Measurements from ENCODE around the gene AOC1. TPM values are rescaled to one million over a fixed set of nuclear protein-coding genes. Genes with fewer than 3 reads are reported as not detected.

Gene AOC1
- polyA plus RNA-seq, 1 donor from 2014 or later = not detected

DNA sequence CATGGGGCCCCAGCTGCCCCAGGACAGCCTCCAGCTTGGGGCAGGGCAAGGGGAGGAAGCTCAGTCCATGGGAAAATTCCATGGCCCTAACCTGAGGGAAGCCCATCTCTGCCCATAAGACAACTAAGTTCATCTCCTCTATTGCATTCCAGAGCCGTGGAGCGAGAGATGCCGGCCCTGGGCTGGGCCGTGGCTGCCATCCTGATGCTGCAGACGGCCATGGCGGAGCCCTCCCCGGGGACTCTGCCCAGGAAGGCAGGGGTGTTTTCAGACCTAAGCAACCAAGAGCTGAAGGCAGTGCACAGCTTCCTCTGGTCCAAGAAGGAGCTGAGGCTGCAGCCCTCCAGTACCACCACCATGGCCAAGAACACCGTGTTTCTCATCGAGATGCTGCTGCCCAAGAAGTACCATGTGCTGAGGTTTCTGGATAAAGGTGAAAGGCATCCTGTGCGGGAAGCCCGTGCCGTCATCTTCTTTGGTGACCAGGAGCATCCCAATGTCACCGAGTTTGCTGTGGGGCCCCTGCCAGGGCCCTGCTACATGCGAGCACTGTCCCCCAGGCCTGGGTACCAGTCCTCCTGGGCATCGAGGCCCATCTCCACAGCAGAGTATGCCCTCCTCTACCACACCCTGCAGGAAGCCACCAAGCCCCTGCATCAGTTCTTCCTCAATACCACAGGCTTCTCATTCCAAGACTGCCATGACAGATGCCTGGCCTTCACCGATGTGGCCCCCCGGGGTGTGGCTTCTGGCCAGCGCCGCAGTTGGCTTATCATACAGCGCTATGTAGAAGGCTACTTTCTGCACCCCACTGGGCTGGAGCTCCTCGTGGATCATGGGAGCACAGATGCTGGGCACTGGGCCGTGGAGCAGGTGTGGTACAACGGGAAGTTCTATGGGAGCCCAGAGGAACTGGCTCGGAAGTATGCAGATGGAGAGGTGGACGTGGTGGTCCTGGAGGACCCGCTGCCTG, 4.3 kb downstream of the AOC1 start:
- no peaks in the 10 kb centered on the region for H3K36me3 ChIP-seq (ENCODE audit: insufficient read depth, low read length)
- no peak overlapping the region for H2AFZ ChIP-seq (ENCODE audit: low read depth, low read length)
- H3F3A ChIP-seq (ENCODE audit: insufficient read depth, low read length, poor library complexity, severe bottlenecking) = no peaks in the 10 kb centered on the region
- no peaks in the 10 kb centered on the region for H4K20me1 ChIP-seq (ENCODE audit: insufficient read depth)
- H3K9me2 ChIP-seq (ENCODE audit: insufficient read depth, low read length) = no peaks in the 10 kb centered on the region
- H3K4me2 ChIP-seq (ENCODE audit: low read length) = no peak overlapping the region
- H3K79me2 ChIP-seq (replicated peaks; ENCODE audit: insufficient read depth, low read length) = no peaks in the 10 kb centered on the region
- no peak overlapping the region for H3K27ac ChIP-seq (ENCODE audit: low read length)
- H3K9ac ChIP-seq (ENCODE audit: low read length) = no peak overlapping the region
- H3K27me3 ChIP-seq (ENCODE audit: insufficient read depth, low read depth, low read length) = no peaks in the 10 kb centered on the region
- H3K4me3 ChIP-seq (ENCODE audit: low read length) = no peak overlapping the region
- H3K9me3 ChIP-seq (ENCODE audit: low read length) = no peaks in the 10 kb centered on the region
- TF ChIP-seq TAF1 (IDR thresholded peaks at IDR 0.05; ENCODE audit: low read depth) (no peak), EP300 (conservative IDR thresholded peaks at IDR 0.05; ENCODE audit: poor library complexity, severe bottlenecking) (no peak), RAD21 (conservative IDR thresholded peaks at IDR 0.05) (no peak), MXI1 (conservative IDR thresholded peaks at IDR 0.05; ENCODE audit: poor library complexity, severe bottlenecking) (no peak), REST (IDR thresholded peaks at IDR 0.05; ENCODE audit: borderline replicate concordance) (no peak), POLR2AphosphoS5 (IDR thresholded peaks at IDR 0.05) (no peak), EZH2 (IDR thresholded peaks at IDR 0.05; ENCODE audit: borderline replicate concordance, insufficient read depth, low read length, poor library complexity, severe bottlenecking) (no peak), CTCF (IDR thresholded peaks at IDR 0.05; ENCODE audit: poor library complexity, severe bottlenecking) (no peak), SMC3 (conservative IDR thresholded peaks at IDR 0.05; ENCODE audit: poor library complexity) (no peak)

DNA sequence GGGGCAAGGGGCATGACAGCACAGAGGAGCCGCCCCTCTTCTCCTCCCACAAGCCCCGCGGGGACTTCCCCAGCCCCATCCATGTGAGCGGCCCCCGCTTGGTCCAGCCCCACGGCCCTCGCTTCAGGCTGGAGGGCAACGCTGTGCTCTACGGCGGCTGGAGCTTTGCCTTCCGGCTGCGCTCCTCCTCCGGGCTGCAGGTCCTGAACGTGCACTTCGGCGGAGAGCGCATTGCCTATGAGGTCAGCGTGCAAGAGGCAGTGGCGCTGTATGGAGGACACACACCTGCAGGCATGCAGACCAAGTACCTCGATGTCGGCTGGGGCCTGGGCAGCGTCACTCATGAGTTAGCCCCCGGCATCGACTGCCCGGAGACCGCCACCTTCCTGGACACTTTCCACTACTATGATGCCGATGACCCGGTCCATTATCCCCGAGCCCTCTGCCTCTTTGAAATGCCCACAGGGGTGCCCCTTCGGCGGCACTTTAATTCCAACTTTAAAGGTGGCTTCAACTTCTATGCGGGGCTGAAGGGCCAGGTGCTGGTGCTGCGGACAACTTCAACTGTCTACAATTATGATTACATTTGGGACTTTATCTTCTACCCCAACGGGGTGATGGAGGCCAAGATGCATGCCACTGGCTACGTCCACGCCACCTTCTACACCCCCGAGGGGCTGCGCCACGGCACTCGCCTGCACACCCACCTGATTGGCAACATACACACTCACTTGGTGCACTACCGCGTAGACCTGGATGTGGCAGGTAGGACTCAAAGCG, 5.1 kb downstream of the AOC1 start:
- no peak overlapping the region for H3K4me3 ChIP-seq (ENCODE audit: low read length)
- H3K79me2 ChIP-seq (replicated peaks; ENCODE audit: insufficient read depth, low read length) = no peaks in the 10 kb centered on the region
- no peaks in the 10 kb centered on the region for H3K36me3 ChIP-seq (ENCODE audit: insufficient read depth, low read length)
- no peaks in the 10 kb centered on the region for H3K27me3 ChIP-seq (ENCODE audit: insufficient read depth, low read depth, low read length)
- H3F3A ChIP-seq (ENCODE audit: insufficient read depth, low read length, poor library complexity, severe bottlenecking) = no peaks in the 10 kb centered on the region
- H4K20me1 ChIP-seq (ENCODE audit: insufficient read depth) = no peaks in the 10 kb centered on the region
- no peak overlapping the region for H3K9ac ChIP-seq (ENCODE audit: low read length)
- H3K9me2 ChIP-seq (ENCODE audit: insufficient read depth, low read length) = no peaks in the 10 kb centered on the region
- H2AFZ ChIP-seq (ENCODE audit: low read depth, low read length) = no peak overlapping the region
- no peak for TF ChIP-seq EP300 (conservative IDR thresholded peaks at IDR 0.05; ENCODE audit: poor library complexity, severe bottlenecking)
- no peak for TF ChIP-seq CTCF (IDR thresholded peaks at IDR 0.05; ENCODE audit: poor library complexity, severe bottlenecking)
- TF ChIP-seq MXI1 (conservative IDR thresholded peaks at IDR 0.05; ENCODE audit: poor library complexity, severe bottlenecking) = no peak
- no peak for TF ChIP-seq POLR2AphosphoS5 (IDR thresholded peaks at IDR 0.05)
- no peak for TF ChIP-seq TAF1 (IDR thresholded peaks at IDR 0.05; ENCODE audit: low read depth)
- no peak for TF ChIP-seq REST (IDR thresholded peaks at IDR 0.05; ENCODE audit: borderline replicate concordance)
- TF ChIP-seq EZH2 (IDR thresholded peaks at IDR 0.05; ENCODE audit: borderline replicate concordance, insufficient read depth, low read length, poor library complexity, severe bottlenecking) = no peak
- TF ChIP-seq SMC3 (conservative IDR thresholded peaks at IDR 0.05; ENCODE audit: poor library complexity) = no peak
- no peak for TF ChIP-seq RAD21 (conservative IDR thresholded peaks at IDR 0.05)
- no peaks in the 10 kb centered on the region for H3K9me3 ChIP-seq (ENCODE audit: low read length)
- H3K4me2 ChIP-seq (ENCODE audit: low read length) = no peak overlapping the region
- H3K27ac ChIP-seq (ENCODE audit: low read length) = no peak overlapping the region
